H1 (cell line): Measurements from ENCODE around the gene NT5DC3. TPM values are rescaled to one million over a fixed set of nuclear protein-coding genes. Genes with fewer than 3 reads are reported as not detected.

Experiments used
- CTCF ChIA-PET: fragments of 300-600 bp; sonication (Branson Sonifier 250); formaldehyde crosslinking; loops from one replicate; lab custom pipeline; 2021; ENCODE audit not compliant: partially characterized antibody; lab: Charles Lee
- POLR2A ChIA-PET: fragments of 300-600 bp; sonication (Branson Sonifier 250); formaldehyde crosslinking; loops from one replicate; lab custom pipeline; 2021; ENCODE audit warnings: inconsistent platforms; ENCODE audit not compliant: partially characterized antibody; lab: Charles Lee
- DNase-seq, 2 experiments: peaks; one replicate each; pipeline versions ENCODE4 v3.0.0 to v3.0.0-alpha.2; 2010 to 2022; ENCODE audit warnings: low spot score in 2 of 2, low read depth in 1 of 2, mixed read lengths in 1 of 2
- FAIRE-seq: peaks from 2 replicates; lab custom pipeline; 2011; peaks lifted over from hg19 to GRCh38; lab: Jason Lieb, UNC
- H2AFZ ChIP-seq: 2 replicates; pipeline ENCODE4 v1.8.1; 2012; ENCODE audit warnings: low read length, inconsistent platforms
- H2AK5ac ChIP-seq: 2 replicates; pipeline ENCODE4 v1.6.1; 2013; ENCODE audit warnings: low read depth, low read length
- H2BK120ac ChIP-seq: replicated peaks from 2 replicates; pipeline ENCODE3; 2013; ENCODE audit warnings: low read depth, low read length, inconsistent platforms
- H2BK12ac ChIP-seq: 2 replicates; pipeline ENCODE4 v1.6.1; 2013; ENCODE audit warnings: low read depth, low read length
- H2BK15ac ChIP-seq: 2 replicates; pipeline ENCODE4 v1.6.1; 2013; ENCODE audit warnings: low read length
- H2BK20ac ChIP-seq: 2 replicates; pipeline ENCODE4 v1.6.1; 2013; ENCODE audit warnings: low read length
- H2BK5ac ChIP-seq: 2 replicates; pipeline ENCODE4 v1.6.1; 2013; ENCODE audit warnings: low read depth, low read length
- H3K14ac ChIP-seq: 2 replicates; pipeline ENCODE4 v1.6.1; 2013; ENCODE audit warnings: inconsistent platforms; ENCODE audit not compliant: insufficient read length
- H3K18ac ChIP-seq: 2 replicates; pipeline ENCODE4 v1.6.1; 2013; ENCODE audit warnings: low read length; ENCODE audit errors: extremely low read depth
- H3K23ac ChIP-seq: 2 replicates; pipeline ENCODE4 v1.6.1; 2013; ENCODE audit warnings: inconsistent platforms; ENCODE audit not compliant: insufficient read length
- H3K23me2 ChIP-seq: 2 replicates; pipeline ENCODE4 v1.6.1; 2013; ENCODE audit warnings: low read depth, low read length
- H3K27ac ChIP-seq: 2 replicates; pipeline ENCODE4 v1.6.1; 2011; ENCODE audit warnings: low read depth, low read length, inconsistent platforms
- H3K27me3 ChIP-seq, 4 experiments: replicated peaks in 1 of 4; 1 replicate in 1 of 4; 2 replicates in 3 of 4; pipeline versions ENCODE4 v1.6.1 to v1.8.1; 2011 to 2013; ENCODE audit warnings: low read length in 3 of 4, mild to moderate bottlenecking in 3 of 4, inconsistent platforms in 2 of 4, mixed read lengths in 2 of 4, moderate library complexity in 1 of 4; ENCODE audit not compliant: control insufficient read depth in 3 of 4, insufficient read depth in 3 of 4; ENCODE audit errors: extremely low read depth in 1 of 4
- H3K36me3 ChIP-seq, 4 experiments: 2 replicates each; pipeline versions ENCODE4 v1.6.1 to v1.8.1; 2011 to 2013; ENCODE audit warnings: mild to moderate bottlenecking in 4 of 4, low read length in 3 of 4, moderate library complexity in 2 of 4, control low read depth in 1 of 4, inconsistent platforms in 1 of 4; ENCODE audit not compliant: insufficient read depth in 4 of 4, control insufficient read depth in 2 of 4
- H3K4ac ChIP-seq: replicated peaks from 2 replicates; pipeline ENCODE3; 2013; ENCODE audit warnings: low read length, low read depth, mixed read lengths, inconsistent platforms; ENCODE audit not compliant: insufficient read length
- H3K4me1 ChIP-seq, 4 experiments: replicated peaks in 1 of 4; 1 replicate in 1 of 4; 2 replicates in 3 of 4; pipeline versions ENCODE4 v1.6.1 to v1.8.1; 2011 to 2013; ENCODE audit warnings: low read length in 3 of 4, inconsistent platforms in 2 of 4, mixed read lengths in 1 of 4; ENCODE audit not compliant: insufficient read depth in 4 of 4, control insufficient read depth in 3 of 4
- H3K4me2 ChIP-seq, 2 experiments: 2 replicates each; pipeline versions ENCODE4 v1.6.1 to v1.8.1; 2011 to 2013; ENCODE audit warnings: low read depth in 2 of 2, low read length in 2 of 2, control low read depth in 1 of 2, inconsistent platforms in 1 of 2, mild to moderate bottlenecking in 1 of 2; ENCODE audit not compliant: insufficient read depth in 1 of 2
- H3K4me3 ChIP-seq, 4 experiments: fragments of 200-600, 300-600 bp in 1 of 4; sonication (generic), shearing (Covaris generic), sonication (Bioruptor Twin) in 1 of 4; 2 replicates each; pipeline versions ENCODE4 v1.5.1 to v1.8.1; 2011 to 2016; ENCODE audit warnings: low read length in 4 of 4, low read depth in 3 of 4, control low read depth in 2 of 4, inconsistent platforms in 2 of 4, mild to moderate bottlenecking in 2 of 4, mixed read lengths in 1 of 4, moderate library complexity in 1 of 4; ENCODE audit not compliant: insufficient read depth in 2 of 4; ENCODE audit errors: extremely low read depth in 1 of 4
- H3K56ac ChIP-seq: replicated peaks from 2 replicates; pipeline ENCODE3; 2013; ENCODE audit warnings: low read depth, mild to moderate bottlenecking, mixed read lengths, low read length, inconsistent platforms; ENCODE audit not compliant: insufficient read length
- H3K79me1 ChIP-seq: 2 replicates; pipeline ENCODE4 v1.6.1; 2013; ENCODE audit warnings: low read depth, low read length, control low read depth
- H3K79me2 ChIP-seq, 2 experiments: 2 replicates each; pipeline versions ENCODE4 v1.6.1 to v1.8.1; 2012 to 2013; ENCODE audit warnings: low read length in 2 of 2, mild to moderate bottlenecking in 2 of 2, inconsistent platforms in 1 of 2; ENCODE audit not compliant: insufficient read depth in 2 of 2, control insufficient read depth in 1 of 2
- H3K9ac ChIP-seq, 4 experiments: replicated peaks in 1 of 4; 1 replicate in 1 of 4; 2 replicates in 3 of 4; pipeline versions ENCODE4 v1.6.1 to v1.8.1; 2011 to 2013; ENCODE audit warnings: low read depth in 3 of 4, low read length in 3 of 4, control low read depth in 2 of 4, mild to moderate bottlenecking in 2 of 4, moderate library complexity in 2 of 4, inconsistent platforms in 1 of 4; ENCODE audit errors: extremely low read depth in 1 of 4
- H3K9me3 ChIP-seq, 2 experiments: 2 replicates each; pipeline versions ENCODE4 v1.6.1 to v1.8.1; 2012 to 2013; ENCODE audit warnings: mild to moderate bottlenecking in 2 of 2, moderate library complexity in 2 of 2, control low read depth in 1 of 2, inconsistent platforms in 1 of 2, low read depth in 1 of 2, low read length in 1 of 2, mixed read lengths in 1 of 2; ENCODE audit not compliant: insufficient read depth in 2 of 2
- H4K20me1 ChIP-seq, 2 experiments: replicated peaks in 1 of 2; 2 replicates each; pipeline versions ENCODE3 to v1.8.1; 2011 to 2013; ENCODE audit warnings: inconsistent platforms in 2 of 2, low read length in 2 of 2, mild to moderate bottlenecking in 1 of 2; ENCODE audit not compliant: insufficient read depth in 2 of 2, control insufficient read depth in 1 of 2
- H4K5ac ChIP-seq: 2 replicates; pipeline ENCODE4 v1.6.1; 2013; ENCODE audit warnings: low read length, low read depth, mixed read lengths, inconsistent platforms; ENCODE audit not compliant: insufficient read length
- H4K8ac ChIP-seq: 2 replicates; pipeline ENCODE4 v1.8.0; 2013; ENCODE audit warnings: mild to moderate bottlenecking, moderate library complexity, low read length, inconsistent platforms; ENCODE audit not compliant: insufficient read depth; ENCODE audit errors: extremely low read depth
- H4K91ac ChIP-seq: replicated peaks from 2 replicates; pipeline ENCODE3; 2013; ENCODE audit warnings: low read length, mixed read lengths, inconsistent platforms; ENCODE audit not compliant: insufficient read length
- BACH1 ChIP-seq: IDR thresholded peaks from 2 replicates; pipeline ENCODE4 v1.6.1; 2012; ENCODE audit warnings: low read length, improper control_type of control experiment
- FOSL1 ChIP-seq: IDR thresholded peaks from 2 replicates; pipeline ENCODE4 v1.6.1; 2011; ENCODE audit warnings: mild to moderate bottlenecking, low read depth, low read length, moderate library complexity; ENCODE audit not compliant: insufficient read depth
- GTF2F1 ChIP-seq: IDR thresholded peaks from 2 replicates; pipeline ENCODE4 v1.6.1; 2012; ENCODE audit warnings: low read depth, low read length, improper control_type of control experiment, borderline replicate concordance
- HDAC2 ChIP-seq, 2 experiments: fragments of 300-600 bp in 1 of 2; sonication (generic) in 1 of 2; IDR thresholded peaks; 2 replicates each; pipeline ENCODE4 v1.6.1; 2011 to 2012; ENCODE audit warnings: low read depth in 2 of 2, low read length in 2 of 2, mild to moderate bottlenecking in 2 of 2, moderate library complexity in 2 of 2, borderline replicate concordance in 1 of 2, inconsistent platforms in 1 of 2
- JUND ChIP-seq: IDR thresholded peaks from 2 replicates; pipeline ENCODE4 v1.6.1; 2011; ENCODE audit warnings: mild to moderate bottlenecking, improper control_type of control experiment, low read length
- NRF1 ChIP-seq: IDR thresholded peaks from 2 replicates; pipeline ENCODE4 v1.6.1; 2011; ENCODE audit warnings: mild to moderate bottlenecking, low read depth, low read length, improper control_type of control experiment
- RAD21 ChIP-seq, 2 experiments: IDR thresholded peaks in 1 of 2; conservative IDR thresholded peaks in 1 of 2; 2 replicates each; pipeline ENCODE4 v1.6.1; 2011; ENCODE audit warnings: low read depth in 2 of 2, low read length in 2 of 2, improper control_type of control experiment in 1 of 2, inconsistent platforms in 1 of 2, mild to moderate bottlenecking in 1 of 2, moderate library complexity in 1 of 2
- RBBP5 ChIP-seq: IDR thresholded peaks from 2 replicates; pipeline ENCODE4 v1.7.1; 2012; ENCODE audit warnings: low read depth, mild to moderate bottlenecking, inconsistent platforms, low read length, moderate library complexity, borderline replicate concordance
- RFX5 ChIP-seq: IDR thresholded peaks from 2 replicates; pipeline ENCODE4 v1.6.1; 2011; ENCODE audit warnings: low read depth, low read length, improper control_type of control experiment, borderline replicate concordance
- RNF2 ChIP-seq: fragments of 200-900, 300-1000 bp; sonication (generic); IDR thresholded peaks from 2 replicates; pipeline ENCODE4 v1.7.1; 2016; ENCODE audit warnings: borderline replicate concordance, low read depth, mild to moderate bottlenecking, antibody characterized with exemption, low read length; ENCODE audit not compliant: poor library complexity, severe bottlenecking; ENCODE audit errors: missing control alignments
- SUZ12 ChIP-seq: fragments of 200-600 bp; sonication (generic); IDR thresholded peaks from 2 replicates; pipeline ENCODE4 v1.6.1; 2012; ENCODE audit warnings: mild to moderate bottlenecking, inconsistent platforms, low read length, moderate library complexity, mixed read lengths
- TAF7 ChIP-seq: optimal IDR thresholded peaks from 2 replicates; pipeline ENCODE3; 2011; ENCODE audit warnings: low read depth, mild to moderate bottlenecking, inconsistent platforms, low read length, moderate library complexity, borderline replicate concordance
- WGBS, 2 experiments: shearing (Covaris generic) in 1 of 2; methylation state at CpG; one replicate each; pipeline versions ENCODE4 v1.1.6 to v1.1.7; 2013 to 2015; ENCODE audit warnings: low lambda C conversion rate in 2 of 2, mixed read lengths in 2 of 2, inconsistent platforms in 1 of 2, low coverage in 1 of 2, missing lambda C conversion rate in 1 of 2; ENCODE audit not compliant: insufficient replicate concordance in 2 of 2, insufficient coverage in 1 of 2, insufficient read length in 1 of 2; ENCODE audit errors: extremely low coverage in 1 of 2, missing lambda C conversion rate in 1 of 2; 5-methylcytosine and 5-hydroxymethylcytosine counted together
- polyA plus RNA-seq, 7 experiments: library from polyadenylated mRNA; depleted of rRNA in 3 of 7; stranded (reverse) in 5 of 7; unstranded in 2 of 7; fragments of >200 nt in 5 of 7; fragments of 200-250 nt in 2 of 7; gene quantifications; 1 replicate in 5 of 7; 2 replicates in 1 of 7; 4 replicates in 1 of 7; pipeline versions ENCODE4 v1.2.1 to v1.2.3, GENCODE V29; 2011 to 2013; ENCODE audit warnings: missing spikeins in 2 of 7, mixed read lengths in 2 of 7
- total RNA-seq: library from RNA; stranded (reverse); fragmentation: NEBNext Ultra II Directional; extraction: Animal tissue kit (Norgen Biotek cat#: 25700); gene quantifications from 2 replicates; pipeline ENCODE4 v1.2.1, GENCODE V29; 2021

The NT5DC3 gene
- total and polyA plus RNA-seq, 2 of the 8 experiments (the other 6 are each of a cell fraction or from before 2014, with no cell fraction given), result 5.4 to 14.8 TPM

DNA sequence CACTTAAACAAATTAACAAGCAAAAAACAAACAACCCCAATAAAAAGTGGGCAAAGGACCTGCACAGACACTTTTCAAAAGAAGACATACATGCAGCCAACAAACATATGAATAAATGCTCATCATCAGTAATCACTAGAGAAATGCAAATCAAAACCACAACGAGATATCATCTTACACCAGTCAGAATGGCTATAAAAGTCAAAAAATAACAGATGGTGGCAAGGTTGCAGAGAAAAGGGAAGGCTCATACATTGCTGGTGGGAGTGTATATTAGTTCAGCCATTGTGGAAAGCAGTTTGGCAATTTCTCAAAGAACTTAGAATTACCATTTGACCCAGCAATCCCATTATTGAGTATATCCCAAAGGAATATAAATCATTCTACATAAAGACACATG lies 34.6 kb upstream of the NT5DC3 start:
- H3K4me1 ChIP-seq, result no peaks in the 10 kb centered on the region
- no peak for TF ChIP-seq HDAC2 (IDR thresholded peaks at IDR 0.05; ENCODE audit: borderline replicate concordance in 1 of 2, low read depth in 2 of 2, low read length in 2 of 2)
- no peak for TF ChIP-seq SUZ12
- no peak for TF ChIP-seq FOSL1
- TF ChIP-seq NRF1, result no peak
- TF ChIP-seq RFX5, result no peak
- TF ChIP-seq BACH1, result no peak
- no peak for TF ChIP-seq JUND
- no peak for TF ChIP-seq GTF2F1
- no peak for TF ChIP-seq RNF2
- TF ChIP-seq RAD21 (IDR thresholded peaks at IDR 0.05 in 1 of 2, conservative IDR thresholded peaks at IDR 0.05 in 1 of 2; ENCODE audit: low read depth in 2 of 2, low read length in 2 of 2), result no peak
- TF ChIP-seq TAF7, result no peak
- TF ChIP-seq RBBP5, result no peak
- TF ChIP-seq, all 59 proteins: peak for 0
- H3K4me3 ChIP-seq, result no peak overlapping the region
- FAIRE-seq, result no peak
- H3K56ac ChIP-seq, result no peak overlapping the region
- no peaks in the 10 kb centered on the region for H3K79me1 ChIP-seq
- no peaks in the 10 kb centered on the region for H3K23me2 ChIP-seq
- ChIA-PET CTCF (interaction anchor here (0.6 to 0.7 kb wide), 2 partner anchors 43 to 185 kb away, joined by 3 to 4 read pairs; no protein-coding TSS in a partner anchor), POLR2A (no interaction called here)
- no peak overlapping the region for H2AK5ac ChIP-seq
- H2AFZ ChIP-seq, result no peak overlapping the region
- no peak overlapping the region for H3K9ac ChIP-seq
- H4K20me1 ChIP-seq, result no peaks in the 10 kb centered on the region
- no peaks in the 10 kb centered on the region for H3K36me3 ChIP-seq
- H3K23ac ChIP-seq, result no peak overlapping the region
- H3K18ac ChIP-seq, result no peak overlapping the region
- H2BK12ac ChIP-seq, result no peak overlapping the region
- no peak overlapping the region for H2BK20ac ChIP-seq
- no peak overlapping the region for H2BK120ac ChIP-seq
- no peak overlapping the region for H2BK15ac ChIP-seq
- no peak overlapping the region for H4K5ac ChIP-seq
- H3K9me3 ChIP-seq, result no peaks in the 10 kb centered on the region
- H4K8ac ChIP-seq, result no peak overlapping the region
- H3K4me2 ChIP-seq, result no peak overlapping the region
- no peaks in the 10 kb centered on the region for H3K27me3 ChIP-seq
- H2BK5ac ChIP-seq, result no peak overlapping the region
- H4K91ac ChIP-seq, result no peak overlapping the region
- H3K4ac ChIP-seq, result no peak overlapping the region
- no peak for DNase-seq
- 3% methylated on average over 1 of the region's 1 CpG; no CpG with 5 or more reads in 1 of the 2 experiments for WGBS, 2 experiments
- no peak overlapping the region for H3K14ac ChIP-seq
- no peak overlapping the region for H3K27ac ChIP-seq
- H3K79me2 ChIP-seq, result no peaks in the 10 kb centered on the region
